Left kidney (tissue), 2 donors: ENCODE measurements around the gene SPDEF. TPM values are rescaled to one million over a fixed set of nuclear protein-coding genes. Genes with fewer than 3 reads are reported as not detected.

Source experiments
- DNase-seq: peaks from one replicate; pipeline ENCODE4 v3.0.0-alpha.2; 2013
- polyA plus RNA-seq: library from polyadenylated mRNA; unstranded; fragments of 120-200 nt; gene quantifications from one replicate; pipeline ENCODE4 v1.2.1, GENCODE V29; 2013; ENCODE audit not compliant: insufficient read length

Gene SPDEF
- polyA plus RNA-seq, 1 donor = 0.07 TPM

DNA sequence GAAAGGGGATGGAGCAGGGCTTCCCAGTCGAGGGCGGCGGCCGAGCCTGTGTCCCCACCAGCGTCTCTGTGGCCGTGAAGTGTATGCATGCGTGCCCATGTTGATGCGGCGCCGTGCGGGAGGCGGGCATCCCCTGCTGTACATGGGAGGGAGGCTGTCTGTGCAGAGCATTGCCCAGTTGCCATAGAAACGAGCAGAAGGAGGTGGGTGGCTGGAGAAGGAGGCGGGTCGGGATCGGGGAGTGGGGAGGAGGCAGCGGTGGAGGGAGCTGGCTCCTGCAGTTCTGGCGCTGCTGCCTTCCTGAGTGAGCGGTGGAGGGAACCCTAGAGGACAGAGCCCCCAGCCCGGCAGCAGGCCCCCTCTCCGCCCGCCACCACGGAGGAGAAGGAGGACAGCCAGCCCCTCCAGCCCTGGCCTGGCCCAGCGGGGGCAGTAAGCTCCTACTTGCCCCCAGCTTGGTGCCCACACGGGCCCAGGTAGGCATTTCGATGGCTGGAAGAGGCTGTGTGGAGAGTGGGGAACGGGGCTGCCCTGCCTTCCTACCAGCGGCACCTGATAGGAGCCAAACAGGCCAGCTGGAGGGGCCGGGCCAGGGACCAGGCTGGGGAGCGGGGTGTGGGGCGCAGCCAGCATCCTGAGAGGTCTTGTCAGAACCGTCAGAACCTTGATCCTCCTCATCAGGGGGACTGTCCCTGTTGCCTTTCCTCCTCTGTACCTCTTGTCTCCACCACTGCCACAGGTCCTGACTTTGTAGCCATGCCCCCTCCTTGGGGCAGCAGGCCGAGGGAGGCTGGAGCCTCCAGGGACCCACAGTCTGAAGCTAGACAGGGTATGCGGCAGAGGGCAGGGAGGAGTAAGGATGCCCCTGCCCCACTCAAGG, 41.3 kb downstream of the SPDEF start:
- peak; percentile 75 for DNase-seq

DNA sequence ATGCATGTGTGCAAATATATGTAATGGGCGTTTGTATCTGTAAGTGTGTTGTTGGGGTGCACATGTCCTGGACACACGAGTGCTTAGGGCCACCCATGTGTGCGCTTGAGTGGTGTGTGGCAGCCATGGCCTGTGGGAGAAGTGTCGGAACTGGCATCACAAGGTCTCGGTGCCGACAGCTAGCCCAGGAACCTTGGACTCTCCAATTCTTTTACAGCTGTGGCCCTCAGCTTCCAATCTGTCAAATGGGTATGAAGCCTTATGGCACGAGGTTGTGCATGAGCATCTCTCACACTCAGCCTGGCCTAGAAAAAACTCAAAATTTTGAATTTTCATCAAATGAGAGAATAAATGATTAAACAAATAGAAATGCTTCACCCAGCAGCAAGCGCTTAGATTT, 42.0 kb downstream of the SPDEF start:
- DNase-seq = no peak

DNA sequence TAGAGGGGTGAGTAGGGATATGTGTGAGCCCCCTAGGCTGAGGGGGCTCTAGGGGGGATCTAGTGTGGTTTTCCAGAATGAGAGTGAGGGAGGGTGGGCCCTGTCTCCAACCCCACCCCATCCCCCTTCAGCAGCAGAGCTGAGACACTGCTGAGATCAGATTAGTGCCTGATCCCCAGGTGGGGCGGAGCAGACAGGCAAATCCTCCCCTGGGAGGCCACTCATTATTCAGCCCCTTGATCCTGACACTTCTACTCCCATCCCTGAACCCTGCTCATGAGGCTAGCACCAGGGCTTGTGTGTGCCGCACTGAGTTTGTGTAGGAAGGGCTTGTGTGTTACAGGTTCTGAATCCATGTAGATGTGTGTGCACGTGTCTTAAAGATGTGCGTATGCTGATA, 42.5 kb downstream of the SPDEF start:
- DNase-seq = no peak

DNA sequence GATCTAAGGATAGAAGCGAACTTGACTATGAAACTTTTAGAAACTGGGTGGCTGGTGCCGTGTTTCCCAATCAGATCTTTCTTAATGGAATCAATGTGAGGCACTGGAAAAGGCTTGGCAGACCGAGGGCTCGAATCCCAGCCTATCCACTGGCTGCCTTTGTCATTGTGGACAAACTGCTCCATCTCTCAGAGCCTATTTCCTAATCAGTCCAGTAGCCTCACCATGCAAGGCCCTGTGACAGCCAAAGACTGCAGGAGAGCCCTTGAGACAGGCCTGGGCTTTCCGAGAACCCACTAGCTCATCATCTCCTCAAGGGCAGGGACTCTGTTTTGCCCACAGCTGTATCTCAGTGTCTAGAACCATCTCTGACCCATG, 43.4 kb downstream of the SPDEF start:
- DNase-seq = no peak

DNA sequence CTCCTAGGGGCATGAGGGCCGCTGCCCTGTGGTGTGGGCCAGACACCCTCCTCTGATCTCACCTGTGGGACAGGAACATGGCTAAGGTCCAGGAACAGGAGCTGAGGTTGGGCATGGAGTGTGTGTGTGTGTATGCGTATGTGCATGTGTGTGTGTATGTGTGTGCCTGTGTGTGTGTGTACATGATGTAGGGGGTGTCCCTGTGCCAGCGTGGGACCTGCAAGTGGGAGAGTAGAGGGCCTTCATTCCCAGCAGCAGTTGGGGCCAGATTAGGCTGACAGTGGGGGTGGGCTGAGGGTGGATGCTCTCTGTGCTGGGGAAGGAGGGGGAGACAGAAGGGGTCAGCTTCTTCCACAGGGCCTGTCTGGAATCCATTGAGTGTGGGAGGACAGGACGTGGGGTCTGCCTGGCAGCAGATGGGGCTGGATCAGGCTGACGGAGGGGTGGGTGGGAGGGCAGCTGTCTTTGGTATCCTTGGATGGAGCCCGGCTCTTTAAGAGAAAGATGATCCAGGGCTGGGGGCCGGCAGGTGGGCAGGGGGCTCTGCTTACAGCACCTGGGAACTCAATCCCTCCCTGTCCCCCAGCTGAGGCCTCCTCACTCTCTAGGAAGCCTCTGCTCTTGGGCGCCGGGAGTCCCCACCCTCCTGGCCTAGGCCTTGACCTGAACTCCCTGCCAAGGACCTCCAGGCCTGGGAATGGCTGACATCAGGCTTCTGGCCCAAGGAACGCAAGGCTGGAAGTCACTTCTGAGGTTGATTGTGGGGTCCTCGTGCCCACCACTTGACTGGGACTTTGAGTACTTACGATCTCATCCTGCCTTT, 44.0 kb downstream of the SPDEF start:
- DNase-seq = no peak

DNA sequence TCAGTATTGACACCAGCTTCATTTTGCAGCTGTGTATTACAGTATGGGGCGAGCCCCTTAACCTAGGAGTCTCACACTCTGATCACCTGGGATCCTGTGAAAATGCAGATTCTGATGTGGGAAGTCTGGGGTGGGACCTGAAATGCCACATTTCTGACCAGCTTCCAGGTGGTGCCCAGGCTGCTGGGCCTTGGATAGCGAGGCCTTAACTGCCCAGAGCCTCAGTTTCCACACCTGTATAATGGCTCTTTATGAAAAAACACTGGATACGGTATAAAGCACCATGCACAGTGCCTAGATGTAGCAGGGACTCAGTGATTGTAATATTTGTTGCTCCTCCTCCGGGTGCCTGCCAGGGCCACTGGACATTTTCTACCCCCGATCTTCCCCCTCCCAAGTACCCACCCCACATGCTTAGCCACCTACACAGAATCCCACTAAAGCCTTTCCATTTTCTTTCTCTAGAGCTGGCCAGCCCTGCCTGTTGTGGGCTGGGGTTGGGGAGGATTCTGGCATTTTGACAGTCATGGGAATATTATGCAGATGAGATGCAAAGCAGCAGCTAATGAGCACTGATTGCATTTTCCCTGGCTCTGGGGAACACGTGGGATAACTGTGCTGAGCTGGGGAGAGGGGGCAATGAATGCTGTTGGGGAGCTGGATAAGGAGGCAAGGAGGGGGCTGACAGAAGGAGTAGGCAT, 44.8 kb downstream of the SPDEF start:
- DNase-seq = no peak

DNA sequence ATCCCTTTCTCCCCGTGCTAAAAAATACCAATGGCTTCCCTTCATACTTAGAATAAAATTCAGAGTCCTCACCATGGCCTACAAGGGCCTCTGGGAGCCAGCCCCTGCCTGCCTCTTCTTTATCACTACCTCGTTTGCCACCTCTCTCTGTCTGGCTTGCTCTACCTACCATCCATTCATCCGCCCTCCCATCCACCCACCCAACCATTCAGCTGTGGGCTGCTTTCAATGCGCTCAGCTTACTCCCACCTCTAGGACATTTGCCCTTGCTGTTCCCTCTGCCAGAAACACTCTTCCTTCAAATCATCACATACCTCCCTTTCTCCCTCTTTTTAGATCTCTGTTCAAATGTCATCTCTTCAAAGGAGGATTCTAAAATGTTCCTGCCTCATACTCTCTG, 45.8 kb downstream of the SPDEF start:
- no peak for DNase-seq

DNA sequence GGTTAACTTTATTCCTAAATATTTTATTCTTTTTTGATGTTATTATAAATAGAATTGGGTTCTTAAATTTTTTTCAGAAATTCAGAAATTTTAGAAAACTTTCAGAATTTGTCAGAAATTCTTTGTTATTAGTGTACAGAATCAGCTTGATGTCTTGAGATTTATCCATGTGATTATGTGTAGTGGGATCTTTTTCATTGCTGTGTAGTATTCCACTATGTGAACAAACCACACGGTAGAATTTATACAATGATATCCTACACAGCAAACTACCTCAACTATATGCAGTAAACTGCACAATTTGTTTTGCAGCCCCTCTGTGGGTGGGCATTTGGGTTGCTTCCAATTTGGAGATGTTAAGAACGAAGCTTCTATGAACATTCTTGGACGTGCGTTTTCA, 46.3 kb downstream of the SPDEF start:
- DNase-seq = no peak

DNA sequence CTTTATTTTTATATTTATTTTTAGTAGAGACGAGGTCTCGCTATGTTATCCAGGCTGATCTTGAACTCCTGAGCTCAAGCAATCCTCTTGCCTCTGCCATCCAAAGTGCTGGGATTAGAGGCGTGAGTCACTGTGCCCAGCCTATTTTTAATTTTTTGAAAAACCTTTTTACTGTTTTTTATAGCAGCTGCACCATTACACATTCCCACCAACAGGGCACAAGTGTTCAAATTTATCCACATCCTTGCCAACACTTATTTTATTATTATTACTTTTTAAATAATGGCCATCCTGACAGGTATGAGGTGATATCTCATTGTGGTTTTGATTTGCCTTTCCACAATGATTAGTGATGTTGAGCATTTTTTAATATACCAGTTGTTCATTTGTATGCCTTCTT, 47.7 kb downstream of the SPDEF start:
- no peak for DNase-seq

DNA sequence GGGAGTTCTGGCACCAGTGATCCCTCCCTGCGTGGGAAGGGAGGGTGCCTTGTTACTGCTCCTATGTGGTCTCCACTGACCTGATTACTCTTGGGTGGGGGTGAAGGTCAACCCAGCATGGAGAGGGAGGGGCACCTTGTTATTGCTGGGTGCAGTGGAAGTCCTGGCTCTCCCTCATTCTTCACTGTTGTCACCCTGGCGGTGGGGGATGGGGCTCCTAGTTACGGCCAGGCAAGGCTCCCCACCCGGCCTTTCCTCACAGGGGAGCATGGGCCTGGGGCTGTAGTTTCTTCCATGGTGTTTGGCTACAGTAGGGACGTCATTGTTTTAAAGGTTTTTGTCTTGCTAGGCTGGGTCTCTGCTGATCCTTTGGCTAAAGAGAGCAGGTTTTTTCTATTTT, 49.4 kb downstream of the SPDEF start:
- no peak for DNase-seq

DNA sequence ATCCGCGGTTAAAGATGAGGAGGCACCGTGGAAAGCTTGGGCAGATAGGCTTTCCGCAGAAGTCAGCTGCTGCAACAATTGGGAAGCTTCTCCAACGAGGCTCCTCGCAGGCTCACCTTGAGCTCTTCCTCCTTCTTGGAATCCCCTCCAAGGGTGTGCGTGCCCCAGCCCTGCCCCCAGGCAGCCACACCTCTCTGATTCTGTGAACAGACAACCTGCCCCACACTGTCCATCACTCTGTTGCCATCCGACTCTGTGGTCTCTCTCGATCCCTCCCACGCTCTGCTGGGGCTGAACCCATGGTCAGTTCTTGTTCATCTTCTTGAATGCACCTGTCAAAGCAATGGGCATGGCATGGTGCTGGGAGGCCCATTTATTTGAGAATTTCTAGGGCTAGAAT, 58.7 kb downstream of the SPDEF start:
- no peak for DNase-seq

DNA sequence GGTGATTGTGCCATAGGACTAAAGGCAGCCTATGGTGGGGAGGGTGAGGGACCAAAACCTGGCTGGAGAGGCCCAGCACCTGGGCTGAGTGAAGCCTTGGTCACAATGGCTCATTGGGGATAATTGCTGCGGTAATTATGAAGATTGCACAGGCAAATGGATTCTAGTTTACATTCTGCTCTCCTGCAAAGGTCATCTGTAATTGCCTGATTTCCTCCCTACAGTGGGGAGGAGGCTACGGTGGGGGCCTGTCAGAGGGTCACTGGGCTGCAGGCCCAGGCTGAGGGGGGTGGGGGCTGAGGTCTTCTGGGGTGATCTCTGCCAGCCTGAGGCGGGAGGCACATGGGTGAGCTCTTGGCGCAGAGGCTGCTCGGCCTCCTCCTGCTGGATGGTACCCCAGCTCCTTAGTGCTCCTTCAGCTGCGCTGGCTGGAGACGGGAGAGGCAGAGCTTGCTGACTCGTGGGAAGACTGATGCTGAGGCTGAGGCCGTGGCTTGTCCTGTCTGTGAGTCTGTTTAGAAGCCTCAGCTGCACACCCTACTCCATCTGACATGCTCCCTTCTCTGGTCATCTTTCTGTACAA, 59.9 kb downstream of the SPDEF start:
- DNase-seq = no peak

DNA sequence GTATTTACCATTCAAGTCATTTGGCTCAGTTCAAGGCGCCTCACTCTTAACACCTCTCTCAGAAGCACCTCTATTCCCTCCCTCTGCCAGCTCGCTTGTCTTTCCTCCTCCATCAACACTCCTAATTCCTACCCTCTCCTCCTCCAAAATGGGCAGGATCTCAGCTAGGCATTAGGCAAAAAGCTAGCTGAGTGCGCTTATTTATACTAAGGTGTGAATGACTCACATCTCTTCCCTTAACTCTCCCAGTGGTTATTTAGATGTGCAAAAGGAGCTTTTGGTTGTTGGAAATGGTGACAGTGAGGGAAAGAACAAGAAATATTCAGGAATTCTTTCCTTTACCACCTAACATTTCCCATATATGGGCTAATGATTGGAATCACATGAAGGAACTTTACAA, 61.2 kb downstream of the SPDEF start:
- DNase-seq = no peak

DNA sequence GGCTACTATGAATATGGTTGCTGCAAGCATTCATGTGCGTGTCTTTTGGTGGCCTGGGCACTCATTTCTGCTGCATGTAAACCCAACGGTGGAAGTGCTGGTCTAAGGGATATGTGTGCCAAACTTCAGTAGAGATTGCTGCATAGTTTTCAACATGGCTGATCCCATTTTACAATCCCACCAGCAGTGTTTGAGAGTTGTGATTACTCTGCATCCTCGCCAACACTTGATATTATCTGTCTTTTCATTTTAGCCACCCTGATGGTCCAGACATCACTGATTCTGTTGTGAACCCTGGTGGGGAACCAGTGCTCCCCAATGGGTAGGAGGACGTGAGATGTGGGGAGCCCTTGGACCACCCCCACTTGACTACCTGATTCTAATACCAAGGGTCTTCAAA, 62.8 kb downstream of the SPDEF start:
- DNase-seq = no peak

DNA sequence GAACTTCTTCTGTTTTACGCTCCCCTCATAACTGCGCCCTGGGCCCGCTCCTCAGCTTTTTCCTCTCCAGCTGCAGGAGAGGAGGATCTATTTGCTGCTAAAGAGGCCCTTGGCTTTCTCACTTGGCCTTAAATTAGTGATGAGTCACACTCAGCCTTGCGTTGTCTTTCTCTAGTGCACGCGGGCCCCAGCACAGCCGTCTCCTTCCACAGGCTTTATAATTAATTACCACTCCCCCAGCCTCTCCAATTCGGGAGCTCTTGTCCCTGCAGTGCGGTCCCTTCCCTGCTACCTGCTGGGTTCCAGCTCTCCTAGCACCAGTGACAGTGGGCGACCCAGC, 65.1 kb downstream of the SPDEF start:
- no peak for DNase-seq

DNA sequence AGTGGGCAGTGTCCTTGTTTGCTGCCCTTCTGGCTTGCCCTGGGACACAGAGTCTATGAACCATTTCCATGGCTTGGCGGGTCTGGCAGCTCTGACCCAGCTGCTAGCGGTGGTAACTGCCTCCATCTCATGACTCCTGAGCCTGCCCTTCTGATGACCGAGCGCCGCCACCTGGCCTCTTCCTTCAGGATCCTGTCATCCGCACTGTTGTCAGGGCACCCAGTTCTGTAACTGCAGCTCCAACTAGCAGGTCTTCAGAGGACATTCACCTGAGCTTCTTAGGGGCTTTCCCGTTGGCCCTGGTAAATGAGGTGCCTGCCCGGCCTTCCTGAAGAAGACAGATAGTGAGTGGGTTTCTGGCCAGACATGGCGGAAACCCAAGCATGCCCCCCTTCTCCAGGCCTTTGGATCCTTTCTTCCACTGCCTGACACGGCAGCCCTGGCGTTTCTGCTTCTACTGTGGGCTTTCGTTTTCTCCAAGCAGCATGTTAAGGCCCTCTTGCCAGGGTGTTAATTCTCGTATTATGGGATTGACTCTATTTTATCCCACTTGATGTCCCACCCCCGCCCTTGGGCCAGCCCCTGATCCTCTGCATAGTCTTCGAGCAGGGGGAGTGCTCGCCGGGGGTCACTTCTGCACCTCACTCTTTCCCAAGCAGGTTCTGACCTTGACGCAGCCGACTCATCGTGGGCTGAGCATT, 65.6 kb downstream of the SPDEF start:
- DNase-seq = no peak

DNA sequence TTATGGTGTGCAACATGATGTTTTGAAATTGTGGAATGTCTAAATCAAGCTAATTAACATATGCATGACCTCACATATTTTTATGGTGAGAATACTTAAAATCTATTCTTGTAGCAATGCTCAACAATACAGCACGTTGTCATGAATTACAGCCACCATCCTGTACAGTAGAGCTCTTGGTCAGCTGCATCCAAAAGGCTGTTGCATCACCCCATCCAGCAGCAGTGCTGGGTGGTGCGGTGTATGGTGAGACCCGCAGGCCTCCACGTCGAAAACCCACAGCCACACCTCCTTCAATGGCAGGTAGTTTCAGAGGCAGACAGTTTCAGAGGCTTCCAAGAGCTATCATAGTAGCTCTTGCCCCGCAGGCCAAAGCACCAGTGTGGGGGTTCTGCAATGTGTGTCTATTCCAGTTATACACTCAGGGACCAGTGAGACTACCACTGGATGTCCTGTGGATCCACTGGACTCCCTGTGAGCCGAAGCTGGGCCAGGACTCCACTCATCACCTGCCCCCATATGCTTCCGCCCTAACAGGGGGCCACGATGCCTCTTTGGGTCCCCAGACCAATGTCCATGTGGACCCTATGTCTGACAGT, 66.8 kb downstream of the SPDEF start:
- DNase-seq = no peak
